ENCODE data around the gene VEZF1.

GRCh38 chr17:57999496-58000017, 11.5 kb upstream of the VEZF1 start:
- peak; percentile 92 for TF ChIP-seq CTCF (IDR thresholded peaks at IDR 0.05; ENCODE audit: borderline replicate concordance, extremely low read depth, low read length, poor library complexity, severe bottlenecking)
- no peak for TF ChIP-seq EZH2 (IDR thresholded peaks at IDR 0.05; ENCODE audit: borderline replicate concordance, low read depth, low read length, severe bottlenecking)
